SK-N-SH (cell line): ENCODE data around the gene APBA2. TPM values are rescaled to one million over a fixed set of nuclear protein-coding genes. Genes with fewer than 3 reads are reported as not detected.

Experiments
- CTCF ChIA-PET: fragments of 300-600, 350-600 bp; formaldehyde crosslinking; extraction: SDS; loops from one replicate; lab custom pipeline; 2021; lab: Yijun Ruan, JAX
- POLR2A ChIA-PET: fragments of 350-600 bp; sonication (Branson Sonifier 250); formaldehyde crosslinking; extraction: SDS; loops from one replicate; lab custom pipeline; 2020; ENCODE audit warnings: antibody characterized with exemption, inconsistent platforms; lab: Yijun Ruan, JAX
- DNase-seq: peaks from one replicate; pipeline ENCODE4 v3.0.0; 2012
- H2AFZ ChIP-seq: fragments of 200-600 bp; sonication (generic); 2 replicates; pipeline ENCODE4 v1.8.1; 2016; ENCODE audit warnings: antibody characterized with exemption, mild to moderate bottlenecking, low read depth
- H3F3A ChIP-seq: fragments of 200-600 bp; sonication (generic); replicated peaks from 2 replicates; pipeline ENCODE3; 2016; ENCODE audit warnings: antibody characterized with exemption, mild to moderate bottlenecking; ENCODE audit not compliant: insufficient read depth
- H3K27ac ChIP-seq, 2 experiments: fragments of 200-500 bp in 1 of 2; fragments of 200-600 bp in 1 of 2; sonication (Bioruptor generic) in 1 of 2; sonication (generic), shearing (Covaris generic) in 1 of 2; 2 replicates each; pipeline versions ENCODE4 v1.5.1 to v1.6.1; 2014 to 2016; ENCODE audit warnings: low read depth in 2 of 2, inconsistent platforms in 1 of 2, low read length in 1 of 2, mild to moderate bottlenecking in 1 of 2, mixed read lengths in 1 of 2
- H3K27me3 ChIP-seq: fragments of 200-600 bp; sonication (generic), shearing (Covaris generic); 2 replicates; pipeline ENCODE4 v1.6.1; 2016; ENCODE audit warnings: mixed run types; ENCODE audit not compliant: insufficient read depth
- H3K36me3 ChIP-seq, 2 experiments: fragments of 200-500 bp in 1 of 2; fragments of 200-600 bp in 1 of 2; sonication (Bioruptor generic) in 1 of 2; sonication (generic) in 1 of 2; replicated peaks in 1 of 2; 2 replicates each; pipeline versions ENCODE3 to v1.5.1; 2014 to 2016; ENCODE audit warnings: low read length in 1 of 2, mild to moderate bottlenecking in 1 of 2; ENCODE audit not compliant: insufficient read depth in 2 of 2, control insufficient read depth in 1 of 2
- H3K4me1 ChIP-seq, 2 experiments: fragments of 200-500 bp in 1 of 2; fragments of 200-600 bp in 1 of 2; sonication (Bioruptor generic) in 1 of 2; sonication (generic), shearing (Covaris generic) in 1 of 2; 2 replicates each; pipeline versions ENCODE4 v1.5.1 to v1.6.1; 2014 to 2016; ENCODE audit warnings: low read depth in 1 of 2, low read length in 1 of 2, mixed run types in 1 of 2; ENCODE audit not compliant: insufficient read depth in 2 of 2, control insufficient read depth in 1 of 2
- H3K4me2 ChIP-seq: fragments of 200-600 bp; sonication (generic), shearing (Covaris generic); 2 replicates; pipeline ENCODE4 v1.6.1; 2017; ENCODE audit warnings: mixed run types
- H3K4me3 ChIP-seq, 2 experiments: fragments of 200-500 bp in 1 of 2; fragments of 200-600 bp in 1 of 2; sonication (Bioruptor generic) in 1 of 2; sonication (generic), shearing (Covaris generic) in 1 of 2; 2 replicates each; pipeline versions ENCODE4 v1.5.1 to v1.8.1; 2014 to 2016; ENCODE audit warnings: low read depth in 2 of 2, inconsistent platforms in 1 of 2, low read length in 1 of 2, mild to moderate bottlenecking in 1 of 2, mixed read lengths in 1 of 2, moderate library complexity in 1 of 2
- H3K79me2 ChIP-seq: fragments of 200-600 bp; sonication (generic); 2 replicates; pipeline ENCODE4 v1.8.1; 2017; ENCODE audit warnings: mild to moderate bottlenecking; ENCODE audit not compliant: insufficient read depth
- H3K9ac ChIP-seq: fragments of 200-600 bp; sonication (generic); 2 replicates; pipeline ENCODE4 v1.6.1; 2017; ENCODE audit warnings: mixed run types
- H3K9me2 ChIP-seq: fragments of 200-600 bp; sonication (generic); 2 replicates; pipeline ENCODE4 v1.6.1; 2017; ENCODE audit warnings: mixed run types
- H3K9me3 ChIP-seq: fragments of 200-600 bp; sonication (generic); 2 replicates; pipeline ENCODE4 v1.6.1; 2017; ENCODE audit warnings: mixed run types, mild to moderate bottlenecking, moderate library complexity
- H4K20me1 ChIP-seq: fragments of 200-600 bp; sonication (generic); 2 replicates; pipeline ENCODE4 v1.6.1; 2017; ENCODE audit warnings: mild to moderate bottlenecking, mixed run types; ENCODE audit not compliant: insufficient read depth
- ELF1 ChIP-seq: IDR thresholded peaks from 2 replicates; pipeline ENCODE4 v1.4.0; 2012
- FOSL2 ChIP-seq: IDR thresholded peaks from 2 replicates; pipeline ENCODE4 v1.4.0; 2012; ENCODE audit warnings: low read depth, mild to moderate bottlenecking, moderate library complexity, borderline replicate concordance
- JUND ChIP-seq: IDR thresholded peaks from 2 replicates; pipeline ENCODE4 v1.4.0; 2012
- MEF2A ChIP-seq: IDR thresholded peaks from 2 replicates; pipeline ENCODE4 v1.4.0; 2012; ENCODE audit warnings: low read depth, borderline replicate concordance
- NRF1 ChIP-seq: IDR thresholded peaks from 2 replicates; pipeline ENCODE4 v1.6.1; 2012; ENCODE audit warnings: low read depth, mild to moderate bottlenecking, low read length
- POLR2AphosphoS5 ChIP-seq: IDR thresholded peaks from 2 replicates; pipeline ENCODE4 v1.6.1; 2012; ENCODE audit warnings: low read depth, low read length
- RAD21 ChIP-seq: IDR thresholded peaks from 2 replicates; pipeline ENCODE4 v1.6.1; 2012; ENCODE audit warnings: mild to moderate bottlenecking, low read length
- RFX5 ChIP-seq: IDR thresholded peaks from 2 replicates; pipeline ENCODE4 v1.6.1; 2012; ENCODE audit warnings: mild to moderate bottlenecking, improper control_type of control experiment, low read length
- USF1 ChIP-seq: IDR thresholded peaks from 2 replicates; pipeline ENCODE4 v1.4.0; 2012; ENCODE audit warnings: low read depth, borderline replicate concordance
- YY1 ChIP-seq: IDR thresholded peaks from 2 replicates; pipeline ENCODE4 v1.4.0; 2012; ENCODE audit warnings: low read depth, mild to moderate bottlenecking
- WGBS: methylation state at CpG from one replicate; pipeline ENCODE4 v1.1.6; 2017; ENCODE audit warnings: low lambda C conversion rate; 5-methylcytosine and 5-hydroxymethylcytosine counted together
- polyA plus RNA-seq, 3 experiments: library from polyadenylated mRNA; depleted of rRNA; stranded (reverse); fragments of >200 nt; gene quantifications; 2 replicates each; pipeline ENCODE4 v1.2.3, GENCODE V29; 2012
- TF ChIP-seq, protein P1 (sequence below): IDR thresholded peaks from 2 replicates; pipeline ENCODE4 v1.4.0; 2012; ENCODE audit warnings: low read depth, borderline replicate concordance
- TF ChIP-seq, protein P2 (sequence below): fragments of 150-350 bp; IDR thresholded peaks from 2 replicates; pipeline ENCODE4 v1.6.1; 2016; ENCODE audit warnings: mild to moderate bottlenecking, low read depth, low read length

Gene APBA2
- polyA plus RNA-seq, 1 of the 3 experiments (the other 2 are of a cell fraction), result 12.7 TPM

GRCh38 chr15:29125382-29126207 lies 239.8 kb downstream of the APBA2 start:
- POLR2A ChIA-PET, result no interaction called here
- CTCF ChIA-PET, result interaction anchor here (0.6 to 3.9 kb wide), 6 partner anchors 11 to 800 kb away, joined by 3 to 18 read pairs (median 4); no protein-coding TSS in a partner anchor
- 71% methylated on average over 7 of the region's 19 CpGs for WGBS

DNA sequence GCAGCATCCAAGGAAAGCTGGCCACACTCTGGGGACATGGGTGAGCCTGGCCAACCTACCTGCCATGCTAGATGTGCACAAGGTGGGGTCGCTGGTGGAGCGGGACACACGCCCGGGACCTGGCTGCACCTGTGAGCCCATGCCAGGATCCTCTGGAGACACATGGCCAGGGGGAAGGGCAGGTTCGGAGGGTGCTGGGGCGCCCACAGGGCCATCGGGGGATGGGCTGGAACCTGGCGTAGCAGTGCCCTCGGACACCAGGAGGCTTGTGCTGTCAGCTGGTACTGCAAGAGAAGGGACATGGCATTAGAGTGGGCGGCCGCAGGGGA lies 240.4 kb downstream of the APBA2 start:
- Histone ChIP-seq H3K4me3 (no peak overlapping the region), H3K36me3 (no peaks in the 10 kb centered on the region), H3K27me3 (no peaks in the 10 kb centered on the region), H2AFZ (no peak overlapping the region), H3K79me2 (no peaks in the 10 kb centered on the region), H3K27ac (no peak overlapping the region), H3K4me2 (no peak overlapping the region), H3K9me3 (no peaks in the 10 kb centered on the region), H3K4me1 (peaks cover 0 to 15% of the 10 kb centered on the region in 2 experiments; a peak in 1 of 4 replicates), H3F3A (no peaks in the 10 kb centered on the region), H4K20me1 (no peaks in the 10 kb centered on the region), H3K9me2 (no peaks in the 10 kb centered on the region)
- 100% methylated on average over 2 of the region's 11 CpGs for WGBS
- ChIA-PET CTCF (interaction anchor here (0.7 to 3.9 kb wide), 5 partner anchors 10 to 36 kb away, joined by 3 to 18 read pairs (median 4); no protein-coding TSS in a partner anchor), POLR2A (no interaction called here)
- DNase-seq, result no peak
- TF ChIP-seq YY1, result no peak
- TF ChIP-seq, protein P1, sequence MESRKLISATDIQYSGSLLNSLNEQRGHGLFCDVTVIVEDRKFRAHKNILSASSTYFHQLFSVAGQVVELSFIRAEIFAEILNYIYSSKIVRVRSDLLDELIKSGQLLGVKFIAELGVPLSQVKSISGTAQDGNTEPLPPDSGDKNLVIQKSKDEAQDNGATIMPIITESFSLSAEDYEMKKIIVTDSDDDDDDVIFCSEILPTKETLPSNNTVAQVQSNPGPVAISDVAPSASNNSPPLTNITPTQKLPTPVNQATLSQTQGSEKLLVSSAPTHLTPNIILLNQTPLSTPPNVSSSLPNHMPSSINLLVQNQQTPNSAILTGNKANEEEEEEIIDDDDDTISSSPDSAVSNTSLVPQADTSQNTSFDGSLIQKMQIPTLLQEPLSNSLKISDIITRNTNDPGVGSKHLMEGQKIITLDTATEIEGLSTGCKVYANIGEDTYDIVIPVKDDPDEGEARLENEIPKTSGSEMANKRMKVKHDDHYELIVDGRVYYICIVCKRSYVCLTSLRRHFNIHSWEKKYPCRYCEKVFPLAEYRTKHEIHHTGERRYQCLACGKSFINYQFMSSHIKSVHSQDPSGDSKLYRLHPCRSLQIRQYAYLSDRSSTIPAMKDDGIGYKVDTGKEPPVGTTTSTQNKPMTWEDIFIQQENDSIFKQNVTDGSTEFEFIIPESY, result no peak
- TF ChIP-seq, all 33 proteins: peak for 0
- H3K9ac ChIP-seq, result no peak overlapping the region

More at GRCh38 chr15:29125382-29126207, 239.8 kb downstream of the APBA2 start:
- Histone ChIP-seq H3K9me3 (no peaks in the 10 kb centered on the region), H3K4me3 (no peak overlapping the region), H4K20me1 (no peaks in the 10 kb centered on the region), H3K4me2 (no peak overlapping the region), H3K36me3 (no peaks in the 10 kb centered on the region), H3K9ac (no peak overlapping the region), H3K9me2 (no peaks in the 10 kb centered on the region)
- no peak for DNase-seq
- TF ChIP-seq JUND (no peak), USF1 (no peak), MEF2A (no peak), RAD21 (no peak), NRF1 (no peak), FOSL2 (no peak), POLR2AphosphoS5 (no peak), RFX5 (no peak), ELF1 (no peak)
- TF ChIP-seq, protein P2, sequence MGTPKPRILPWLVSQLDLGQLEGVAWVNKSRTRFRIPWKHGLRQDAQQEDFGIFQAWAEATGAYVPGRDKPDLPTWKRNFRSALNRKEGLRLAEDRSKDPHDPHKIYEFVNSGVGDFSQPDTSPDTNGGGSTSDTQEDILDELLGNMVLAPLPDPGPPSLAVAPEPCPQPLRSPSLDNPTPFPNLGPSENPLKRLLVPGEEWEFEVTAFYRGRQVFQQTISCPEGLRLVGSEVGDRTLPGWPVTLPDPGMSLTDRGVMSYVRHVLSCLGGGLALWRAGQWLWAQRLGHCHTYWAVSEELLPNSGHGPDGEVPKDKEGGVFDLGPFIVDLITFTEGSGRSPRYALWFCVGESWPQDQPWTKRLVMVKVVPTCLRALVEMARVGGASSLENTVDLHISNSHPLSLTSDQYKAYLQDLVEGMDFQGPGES, result no peak
- TF ChIP-seq, all 33 proteins: peak for 0
- Histone ChIP-seq H3K79me2 (no peaks in the 10 kb centered on the region), H3K4me1 (peaks cover 0 to 15% of the 10 kb centered on the region in 2 experiments; a peak in 1 of 4 replicates), H2AFZ (no peak overlapping the region), H3K27me3 (no peaks in the 10 kb centered on the region), H3K27ac (no peak overlapping the region), H3F3A (no peaks in the 10 kb centered on the region)
